Caki2 (cell line): ENCODE results near the gene KLRC1. TPM values are rescaled to one million over a fixed set of nuclear protein-coding genes. Genes with fewer than 3 reads are reported as not detected.
"Not testable (repeated sequence)": the region's sequence is repeated elsewhere in the genome, so short reads cannot be mapped to it uniquely, and the experiment has no call there.

Experiments used
- DNase-seq: peaks from one replicate; pipeline ENCODE4 v3.0.0-alpha.2; 2015; ENCODE audit warnings: low read depth
- in situ Hi-C: cut with HindIII; loops from 2 replicates; pipeline ENCODE4 v1.10.0; 2016; ENCODE audit warnings: low sequenced_read_pairs, low pct_unique_long_range_greater_than_20kb, mixed read lengths
- total RNA-seq: library from RNA; depleted of rRNA; stranded (reverse); fragments of >200 nt; shearing (Covaris generic); gene quantifications from 2 replicates; pipeline ENCODE4 v1.2.3, GENCODE V29; 2014; ENCODE audit warnings: low replicate concordance; rRNA removed

Gene KLRC1
- not detected in 2 replicates for total RNA-seq

DNA sequence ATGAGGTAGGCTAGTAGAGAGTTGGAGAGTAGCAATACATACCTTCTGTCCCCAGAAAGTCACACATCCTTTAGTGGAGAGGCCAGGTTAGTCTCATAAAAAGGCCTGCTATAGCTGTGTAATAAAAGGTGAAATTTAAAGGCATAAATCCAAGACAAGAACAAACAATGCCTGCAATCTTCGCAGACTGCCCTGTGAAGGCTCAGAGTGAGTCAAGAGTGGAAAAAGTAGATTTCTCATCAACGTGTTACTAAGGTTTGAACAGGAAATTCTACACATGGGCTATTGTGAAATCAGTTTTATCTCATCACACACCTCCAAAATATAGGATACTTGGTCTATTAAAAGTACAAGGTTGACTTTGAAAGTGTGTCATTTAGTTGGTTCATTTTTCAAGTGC is at the start of gene KLRC1:
Gene KLRC1 (minus strand): TSS at position 222 of the 400 bp plus-strand sequence. CDS start 2,221 bp downstream, outside the sequence.
- DNase-seq: no peak

DNA sequence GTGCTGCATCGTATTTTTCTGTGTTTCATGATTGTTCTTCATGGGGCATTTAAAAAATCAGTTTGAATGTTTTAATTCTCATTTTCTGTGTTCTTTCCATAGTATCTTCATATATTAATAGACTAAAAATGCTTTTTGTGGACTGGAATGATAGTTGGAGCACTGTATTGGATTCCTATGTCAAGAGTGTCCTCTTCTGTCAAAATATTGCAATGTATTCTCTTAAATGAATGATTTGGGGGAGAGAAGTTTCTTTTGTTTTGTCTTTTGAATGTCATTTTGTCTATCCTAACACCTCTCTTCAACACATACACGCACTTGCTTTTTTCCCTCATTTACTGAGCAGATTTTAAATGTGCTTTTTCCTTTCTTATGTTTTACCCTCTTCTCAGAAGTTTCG is 47.9 kb upstream of the KLRC1 start:
- in situ Hi-C loops: no loop called here
- no peak for DNase-seq

More for the DNA sequence above, at the start of gene KLRC1:
- in situ Hi-C loops: no loop called here

DNA sequence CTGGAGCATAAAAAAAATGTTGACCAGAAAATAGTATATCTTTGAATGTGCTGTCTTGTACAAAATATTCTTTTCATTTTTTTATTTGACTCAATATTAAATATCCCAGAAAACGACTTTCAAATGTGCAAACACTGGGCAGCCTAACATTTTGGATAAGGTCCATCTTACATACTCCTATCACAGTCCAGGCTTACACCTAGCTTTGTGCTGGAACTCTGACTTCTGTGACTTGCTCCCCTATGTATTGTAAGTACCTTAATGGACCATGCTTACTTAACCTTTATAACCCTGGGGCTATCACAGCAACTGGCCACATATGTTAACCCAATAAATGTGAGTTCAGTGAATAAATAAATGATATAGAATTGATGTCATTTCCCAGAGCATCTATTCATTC is 44.9 kb upstream of the KLRC1 start:
- in situ Hi-C loops: no loop called here
- no peak for DNase-seq

DNA sequence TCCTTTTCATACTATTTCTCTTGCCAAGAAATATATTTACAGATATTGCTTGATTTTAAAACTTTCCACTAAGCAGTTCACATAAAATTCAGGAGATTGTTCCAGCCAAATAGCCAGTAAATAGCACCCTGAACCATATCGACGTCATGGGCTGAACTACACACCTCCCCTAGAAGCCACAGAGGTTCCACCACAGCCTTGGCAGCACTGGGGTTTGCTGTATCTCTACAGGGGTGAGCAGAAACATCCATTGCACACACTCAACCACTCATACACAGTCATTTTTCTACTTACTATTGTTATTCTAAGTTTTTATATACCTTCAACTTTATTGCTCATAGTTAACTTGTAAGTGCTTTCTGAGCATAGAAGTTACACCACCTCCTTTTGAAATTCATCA is 44.4 kb upstream of the KLRC1 start:
- DNase-seq: no peak
- in situ Hi-C loops: no loop called here

DNA sequence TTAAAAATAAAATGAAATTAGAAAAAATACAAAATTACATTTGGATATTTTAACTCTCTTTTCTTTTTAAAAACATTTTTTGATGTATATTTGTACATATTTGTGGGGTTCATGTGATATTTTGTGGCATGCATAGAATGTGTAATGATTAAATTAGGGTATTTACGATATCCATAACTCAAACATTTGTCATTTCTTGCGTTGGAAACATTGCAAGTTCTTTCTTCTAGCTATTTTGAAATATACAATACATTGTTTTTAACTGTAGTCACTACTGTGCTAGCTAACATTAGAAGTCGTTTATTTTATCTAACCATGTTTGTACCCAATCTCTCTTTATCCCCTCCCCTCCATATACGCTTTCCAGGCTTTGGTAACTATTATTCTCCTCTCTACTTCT is 38.6 kb upstream of the KLRC1 start:
- no peak for DNase-seq
- in situ Hi-C loops: no loop called here

DNA sequence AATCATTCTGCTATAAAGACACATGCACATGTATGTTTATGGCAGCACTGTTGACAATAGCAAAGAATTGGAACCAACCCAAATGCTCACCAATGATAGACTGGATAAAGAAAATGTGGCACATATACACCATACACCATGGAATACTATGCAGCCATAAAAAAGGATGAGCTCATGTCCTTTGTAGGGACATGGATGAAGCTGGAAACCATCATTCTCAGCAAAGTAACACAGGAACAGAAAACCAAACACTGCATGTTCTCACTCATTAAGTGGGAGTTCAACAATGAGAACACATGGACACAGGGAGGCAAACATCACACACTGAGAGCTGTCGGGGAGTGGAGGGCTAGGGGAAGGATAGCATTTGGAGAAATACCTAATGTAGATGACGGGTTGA is 34.2 kb upstream of the KLRC1 start:
- in situ Hi-C loops, DNase-seq: not testable (repeated sequence)

- DNase-seq, in situ Hi-C loops: not testable (repeated sequence)
Measured at GRCh38 chr12:10481901-10482300, 28.7 kb upstream of the KLRC1 start.

- DNase-seq, in situ Hi-C loops: not testable (repeated sequence)
Measured at GRCh38 chr12:10472808-10473207, 19.6 kb upstream of the KLRC1 start.

GRCh38 chr12:10469701-10470100 is 16.5 kb upstream of the KLRC1 start:
- DNase-seq: no peak
- in situ Hi-C loops: no loop called here

DNA sequence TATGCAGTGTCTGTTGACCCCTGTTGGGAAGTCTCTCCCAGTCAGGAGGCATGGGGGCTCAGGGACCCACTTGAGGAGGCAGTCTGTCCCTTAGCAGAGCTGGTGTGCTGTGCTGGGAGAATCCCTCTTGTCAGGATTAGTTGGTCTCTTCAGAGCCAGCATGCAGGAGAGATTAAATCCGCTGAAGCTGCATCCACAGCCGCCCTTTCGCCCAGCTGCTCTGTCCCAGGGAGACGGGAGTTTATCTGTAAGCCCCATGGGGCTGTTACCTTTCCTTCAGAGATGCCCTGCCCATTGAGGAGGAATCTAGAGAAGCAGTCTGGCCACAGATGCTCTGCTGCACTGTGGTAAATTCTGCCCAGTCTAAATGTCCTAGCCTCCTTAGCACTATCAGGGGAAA is 13.1 kb upstream of the KLRC1 start:
- DNase-seq: no peak
- in situ Hi-C loops: no loop called here

DNA sequence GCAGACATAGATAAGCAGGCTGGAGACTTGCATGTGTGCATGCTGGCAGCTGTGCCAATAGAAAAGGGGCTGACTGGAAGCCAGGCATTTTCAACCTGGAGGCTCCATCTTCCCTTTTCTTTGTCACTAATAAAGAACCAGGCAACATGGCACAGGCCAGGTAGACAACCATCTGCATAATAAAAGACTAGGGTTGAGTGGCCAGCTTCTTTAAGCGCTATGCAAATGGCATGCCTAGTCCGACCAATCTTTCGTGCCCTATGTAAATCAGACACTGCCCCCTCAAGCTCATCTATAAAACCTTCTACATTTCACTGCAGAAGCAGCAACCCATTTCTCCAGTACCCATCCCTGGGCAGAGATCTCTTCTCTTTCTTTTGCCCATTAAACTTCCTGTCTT is 4.6 kb upstream of the KLRC1 start:
- in situ Hi-C loops: no loop called here
- DNase-seq: no peak

DNA sequence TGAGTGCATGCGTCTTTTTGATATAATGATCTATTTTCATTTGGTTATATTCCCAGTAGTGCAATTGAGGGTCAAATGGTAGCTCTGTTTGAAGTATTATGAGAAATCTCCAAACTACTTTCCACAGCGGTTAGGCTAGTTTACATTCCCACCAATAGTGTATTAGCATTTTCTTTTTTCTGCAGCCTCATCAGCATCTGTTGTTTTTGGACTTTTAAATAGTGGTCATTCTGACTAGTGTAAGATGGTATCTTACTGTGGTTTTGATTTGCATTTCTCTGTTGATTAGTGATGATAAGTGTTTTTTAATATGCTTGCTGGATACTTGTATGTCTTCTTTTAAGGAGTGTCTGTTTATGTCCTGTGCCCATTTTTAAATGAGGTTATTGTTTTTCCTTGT is 3.7 kb upstream of the KLRC1 start:
- DNase-seq: no peak
- in situ Hi-C loops: no loop called here

DNA sequence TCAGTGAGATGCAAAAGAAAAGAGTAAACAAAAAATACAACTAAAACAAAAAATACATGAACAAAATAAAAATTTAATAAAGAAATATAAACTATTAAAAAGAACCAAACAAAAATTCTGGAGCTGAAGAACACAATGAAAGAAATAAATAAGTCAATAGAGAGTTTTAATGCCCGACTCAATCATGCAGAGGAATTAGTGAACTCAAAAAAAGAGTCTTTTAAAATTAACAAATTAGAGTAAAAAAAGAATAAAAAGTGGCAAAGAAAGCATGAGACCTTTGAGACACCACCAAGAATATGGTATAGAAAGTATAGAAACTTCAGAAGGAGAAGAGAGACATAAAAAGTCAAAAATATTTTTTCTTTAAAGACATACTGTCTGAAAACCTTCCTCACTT is 2.6 kb upstream of the KLRC1 start:
- peak; percentile 7 for DNase-seq
- in situ Hi-C loops: no loop called here

DNA sequence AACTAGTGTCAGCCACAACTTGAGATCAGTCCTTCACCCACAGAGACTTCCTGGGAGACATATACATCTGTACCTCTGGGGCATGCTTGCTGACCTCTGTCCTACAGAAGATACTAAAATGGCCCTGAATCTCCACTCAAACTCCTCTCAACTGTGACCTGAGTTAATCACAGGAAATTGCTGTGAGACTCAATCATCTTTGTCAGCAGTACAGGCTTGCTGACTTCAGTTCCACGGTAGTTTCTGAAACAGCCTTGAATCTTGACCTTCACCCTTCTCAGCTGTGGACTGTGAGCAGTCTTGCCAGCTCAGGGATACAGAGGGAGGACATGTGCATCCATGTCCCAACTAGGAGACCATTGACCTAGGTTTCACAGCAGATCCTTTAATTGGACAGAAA is 1.4 kb upstream of the KLRC1 start:
- DNase-seq: no peak
- in situ Hi-C loops: no loop called here

- no peak for DNase-seq
- in situ Hi-C loops: no loop called here
Measured at GRCh38 chr12:10448236-10448635, 4.9 kb downstream of the KLRC1 start.

DNA sequence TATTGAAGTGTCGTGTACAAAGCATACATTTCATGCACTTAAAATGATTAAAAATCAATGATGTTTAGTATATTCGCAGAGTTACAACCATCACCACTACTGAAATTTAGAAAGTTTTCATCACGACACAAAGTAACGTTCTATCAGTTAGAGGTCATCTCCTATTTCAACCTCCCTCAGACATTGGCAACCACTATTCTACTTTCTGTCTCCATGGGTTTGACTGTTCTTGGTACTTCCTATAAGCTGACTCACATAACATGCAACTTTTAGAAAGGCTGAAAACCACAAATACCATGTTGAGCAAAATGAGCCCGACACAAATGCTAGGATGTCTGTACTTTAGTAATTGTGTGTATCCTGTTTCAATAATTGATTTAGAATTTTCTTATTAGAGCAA is 7.1 kb downstream of the KLRC1 start:
- in situ Hi-C loops, DNase-seq: not testable (repeated sequence)

- in situ Hi-C loops, DNase-seq: not testable (repeated sequence)
Measured at GRCh38 chr12:10441144-10441543, 12.0 kb downstream of the KLRC1 start.

- in situ Hi-C loops, DNase-seq: not testable (repeated sequence)
Measured at GRCh38 chr12:10439608-10440274, 13.4 kb downstream of the KLRC1 start.

- in situ Hi-C loops, DNase-seq: not testable (repeated sequence)
Measured at GRCh38 chr12:10437601-10438000, 15.6 kb downstream of the KLRC1 start.

GRCh38 chr12:10435816-10436215 is 17.4 kb downstream of the KLRC1 start, which contains the start of gene KLRC2:
Gene KLRC2 (minus strand): TSS chr12:10436010. CDS start chr12:10435986, 24 bp downstream.
- DNase-seq, in situ Hi-C loops: not testable (repeated sequence)
